Fibroblast of lung (primary cell): ENCODE results near the gene DCN. TPM values are rescaled to one million over a fixed set of nuclear protein-coding genes. Genes with fewer than 3 reads are reported as not detected.

ENCODE experiments used
- DNase-seq, 2 donors: peaks; one replicate each; pipeline versions ENCODE4 v3.0.0 to v3.0.0-alpha.2; 2010; ENCODE audit warnings: low read depth in 2 of 2
- H2AFZ ChIP-seq: 2 replicates; pipeline ENCODE4 v1.5.1; 2012; ENCODE audit warnings: low read length, control low read depth, inconsistent platforms
- H3K27ac ChIP-seq: 2 replicates; pipeline ENCODE4 v1.5.1; 2011; ENCODE audit warnings: low read length, control low read depth; ENCODE audit not compliant: insufficient read depth
- H3K27me3 ChIP-seq: 2 replicates; pipeline ENCODE4 v1.5.1; 2011; ENCODE audit warnings: mild to moderate bottlenecking, low read length; ENCODE audit not compliant: control insufficient read depth, insufficient read depth
- H3K36me3 ChIP-seq: 2 replicates; pipeline ENCODE4 v1.5.1; 2011; ENCODE audit warnings: low read length; ENCODE audit not compliant: control insufficient read depth, insufficient read depth
- H3K4me1 ChIP-seq: 2 replicates; pipeline ENCODE4 v1.5.1; 2011; ENCODE audit warnings: low read length; ENCODE audit not compliant: control insufficient read depth, insufficient read depth; ENCODE audit errors: extremely low read depth
- H3K4me2 ChIP-seq: 2 replicates; pipeline ENCODE4 v1.5.1; 2011; ENCODE audit warnings: low read length, control low read depth; ENCODE audit not compliant: insufficient read depth; ENCODE audit errors: extremely low read depth
- H3K4me3 ChIP-seq, 4 experiments: fragments of 200-600 bp in 1 of 4; sonication (generic) in 1 of 4; replicated peaks in 1 of 4; 2 replicates each; pipeline ENCODE4 v1.5.1; 2011 to 2016; ENCODE audit warnings: low read length in 4 of 4, low read depth in 3 of 4, mild to moderate bottlenecking in 3 of 4, control low read depth in 2 of 4, inconsistent platforms in 1 of 4, mixed read lengths in 1 of 4; ENCODE audit not compliant: insufficient read depth in 1 of 4; ENCODE audit errors: control extremely low read depth in 1 of 4
- H3K79me2 ChIP-seq: 2 replicates; pipeline ENCODE4 v1.5.1; 2012; ENCODE audit warnings: mild to moderate bottlenecking, low read length, inconsistent platforms; ENCODE audit not compliant: control insufficient read depth, insufficient read depth
- H3K9ac ChIP-seq: 2 replicates; pipeline ENCODE4 v1.5.1; 2011; ENCODE audit warnings: mild to moderate bottlenecking, low read length, control low read depth; ENCODE audit not compliant: insufficient read depth
- H3K9me3 ChIP-seq: 2 replicates; pipeline ENCODE4 v1.5.1; 2012; ENCODE audit warnings: low read depth, low read length; ENCODE audit not compliant: control insufficient read depth, insufficient read depth
- H4K20me1 ChIP-seq: 2 replicates; pipeline ENCODE4 v1.5.1; 2011; ENCODE audit warnings: low read length; ENCODE audit not compliant: control insufficient read depth, insufficient read depth; ENCODE audit errors: extremely low read depth
- EZH2 ChIP-seq: IDR thresholded peaks from 2 replicates; pipeline ENCODE4 v1.5.1; 2012; ENCODE audit warnings: low read length, control low read depth, mild to moderate bottlenecking; ENCODE audit errors: missing control alignments
- polyA plus RNA-seq, 2 donors: library from polyadenylated mRNA; depleted of rRNA in 1 of 2; stranded (reverse) in 1 of 2; unstranded in 1 of 2; fragments of >200 nt; gene quantifications; 2 replicates each; pipeline ENCODE4 v1.2.1, GENCODE V29; 2011 to 2012; ENCODE audit warnings: missing spikeins in 1 of 2
- total RNA-seq: library from RNA; depleted of rRNA; stranded (reverse); fragments of >200 nt; gene quantifications from 2 replicates; pipeline ENCODE4 v1.2.1, GENCODE V29; 2014
- TF ChIP-seq, protein P1 (sequence below), 2 donors: IDR thresholded peaks in 1 of 2; conservative IDR thresholded peaks in 1 of 2; 1 replicate in 1 of 2; 2 replicates in 1 of 2; pipeline ENCODE4 v1.5.1; 2011 to 2012; ENCODE audit warnings: low read length in 2 of 2, control low read depth in 1 of 2, inconsistent platforms in 1 of 2, low read depth in 1 of 2, mild to moderate bottlenecking in 1 of 2

The DCN gene
- total and polyA plus RNA-seq, 2 donors (not counting 1 experiment from before 2014, with no cell fraction given): 902 to 4,941 TPM

DNA sequence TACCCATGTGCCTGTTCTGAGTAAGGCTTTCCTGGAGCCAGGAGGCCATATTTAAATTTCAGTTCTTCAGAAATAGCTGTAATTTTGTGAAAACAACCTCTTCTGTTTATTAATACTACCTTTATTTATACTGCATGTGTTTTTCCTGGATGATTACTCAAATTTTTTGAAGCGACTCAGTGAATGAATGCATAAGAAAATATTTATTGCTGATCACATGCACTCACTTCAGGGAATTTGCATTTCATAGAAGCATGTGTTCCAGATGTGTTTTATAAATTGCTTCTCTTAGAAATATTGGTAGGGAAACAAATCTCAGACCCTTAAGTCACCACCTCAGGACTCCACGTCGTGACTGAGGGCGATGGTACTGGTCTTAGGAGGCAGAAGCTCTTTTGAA, 21.8 kb upstream of the DCN start:
- no peak for TF ChIP-seq EZH2
- TF ChIP-seq, protein P1, sequence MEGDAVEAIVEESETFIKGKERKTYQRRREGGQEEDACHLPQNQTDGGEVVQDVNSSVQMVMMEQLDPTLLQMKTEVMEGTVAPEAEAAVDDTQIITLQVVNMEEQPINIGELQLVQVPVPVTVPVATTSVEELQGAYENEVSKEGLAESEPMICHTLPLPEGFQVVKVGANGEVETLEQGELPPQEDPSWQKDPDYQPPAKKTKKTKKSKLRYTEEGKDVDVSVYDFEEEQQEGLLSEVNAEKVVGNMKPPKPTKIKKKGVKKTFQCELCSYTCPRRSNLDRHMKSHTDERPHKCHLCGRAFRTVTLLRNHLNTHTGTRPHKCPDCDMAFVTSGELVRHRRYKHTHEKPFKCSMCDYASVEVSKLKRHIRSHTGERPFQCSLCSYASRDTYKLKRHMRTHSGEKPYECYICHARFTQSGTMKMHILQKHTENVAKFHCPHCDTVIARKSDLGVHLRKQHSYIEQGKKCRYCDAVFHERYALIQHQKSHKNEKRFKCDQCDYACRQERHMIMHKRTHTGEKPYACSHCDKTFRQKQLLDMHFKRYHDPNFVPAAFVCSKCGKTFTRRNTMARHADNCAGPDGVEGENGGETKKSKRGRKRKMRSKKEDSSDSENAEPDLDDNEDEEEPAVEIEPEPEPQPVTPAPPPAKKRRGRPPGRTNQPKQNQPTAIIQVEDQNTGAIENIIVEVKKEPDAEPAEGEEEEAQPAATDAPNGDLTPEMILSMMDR (conservative IDR thresholded peaks at IDR 0.05 in 1 of 2, IDR thresholded peaks at IDR 0.05 in 1 of 2; ENCODE audit: low read depth in 1 of 2, low read length in 2 of 2): no peak
- no peaks in the 10 kb centered on the region for H3K27me3 ChIP-seq
- no peak overlapping the region for H2AFZ ChIP-seq
- no peaks in the 10 kb centered on the region for H3K36me3 ChIP-seq
- H4K20me1 ChIP-seq: no peaks in the 10 kb centered on the region
- DNase-seq: no peak
- H3K4me2 ChIP-seq: no peak overlapping the region
- peaks cover 7% of the 10 kb centered on the region for H3K4me1 ChIP-seq
- no peaks in the 10 kb centered on the region for H3K79me2 ChIP-seq
- no peak overlapping the region for H3K9ac ChIP-seq
- no peaks in the 10 kb centered on the region for H3K9me3 ChIP-seq
- no peak overlapping the region for H3K4me3 ChIP-seq
- no peak overlapping the region for H3K27ac ChIP-seq

GRCh38 chr12:91203610-91204009, 21.0 kb upstream of the DCN start:
- Histone ChIP-seq H3K9ac (no peak overlapping the region), H3K9me3 (no peaks in the 10 kb centered on the region), H3K79me2 (no peaks in the 10 kb centered on the region), H3K4me2 (no peak overlapping the region), H2AFZ (no peak overlapping the region), H3K4me3 (no peak overlapping the region), H3K36me3 (no peaks in the 10 kb centered on the region), H3K27me3 (no peaks in the 10 kb centered on the region), H3K4me1 (peaks cover 7% of the 10 kb centered on the region), H4K20me1 (no peaks in the 10 kb centered on the region), H3K27ac (no peak overlapping the region)
- DNase-seq: no peak
- TF ChIP-seq, protein P1 (conservative IDR thresholded peaks at IDR 0.05 in 1 of 2, IDR thresholded peaks at IDR 0.05 in 1 of 2; ENCODE audit: low read depth in 1 of 2, low read length in 2 of 2): no peak
- no peak for TF ChIP-seq EZH2

DNA sequence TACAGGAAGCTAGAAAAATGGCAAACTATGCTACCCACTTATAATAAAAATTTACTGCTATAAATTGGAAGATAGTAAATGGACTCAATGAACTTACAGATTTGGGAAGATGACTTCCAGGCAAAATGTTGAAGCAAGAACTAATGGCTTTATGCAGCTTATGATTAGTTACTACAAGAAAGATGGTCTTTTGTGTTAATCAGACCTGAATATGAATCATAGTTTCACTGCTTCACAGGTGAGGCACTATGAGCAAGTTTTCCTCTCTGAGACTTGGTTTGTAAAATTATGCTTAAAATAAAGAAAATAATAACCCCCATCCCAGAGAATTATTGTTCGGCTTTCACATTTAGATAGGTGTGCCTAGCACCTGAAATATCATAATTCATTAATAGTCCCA, 19.8 kb upstream of the DCN start:
- Histone ChIP-seq H3K27me3 (no peaks in the 10 kb centered on the region), H3K27ac (no peak overlapping the region), H3K36me3 (no peaks in the 10 kb centered on the region), H2AFZ (no peak overlapping the region), H3K9ac (no peak overlapping the region), H3K4me3 (no peak overlapping the region), H4K20me1 (no peaks in the 10 kb centered on the region), H3K9me3 (no peaks in the 10 kb centered on the region), H3K79me2 (no peaks in the 10 kb centered on the region), H3K4me2 (no peak overlapping the region), H3K4me1 (peaks cover 7% of the 10 kb centered on the region)
- DNase-seq: no peak
- TF ChIP-seq, protein P1 (conservative IDR thresholded peaks at IDR 0.05 in 1 of 2, IDR thresholded peaks at IDR 0.05 in 1 of 2; ENCODE audit: low read depth in 1 of 2, low read length in 2 of 2): no peak
- TF ChIP-seq EZH2: no peak
